DOHH2 (cell line): ENCODE data around the gene ELMOD2.
A peak's percentile ranks its signal among the peaks of the same experiment; 100 is the strongest.

Experiments
- CTCF ChIP-seq: fragments of 200-600 bp; sonication (generic); IDR thresholded peaks from one replicate; pipeline ENCODE4 v1.5.1; 2014; ENCODE audit warnings: antibody characterized with exemption, mild to moderate bottlenecking, low read depth, low read length; ENCODE audit not compliant: poor library complexity, severe bottlenecking
- EZH2phosphoT487 ChIP-seq: fragments of 200-600 bp; sonication (generic); IDR thresholded peaks from 2 replicates; pipeline ENCODE4 v1.6.1; 2017; ENCODE audit warnings: borderline replicate concordance, mild to moderate bottlenecking, antibody characterized with exemption, low read length, moderate library complexity, mixed read lengths

- no peak for TF ChIP-seq CTCF
- 0 out of 2 replicates have a peak, but pooled peaks have one; percentile 44 for TF ChIP-seq EZH2phosphoT487
Observed at GRCh38 chr4:140568507-140569306, 44.7 kb downstream of the ELMOD2 start, which contains the start of gene UCP1.
